ENCODE results near the gene ERN2.
A peak's percentile ranks its signal among the peaks of the same experiment; 100 is the strongest.

Gene ERN2

GRCh38 chr16:23716484-23716883 is 3.5 kb upstream of the ERN2 start:
- DNase-seq, result no peak

- no peak for DNase-seq
Observed at GRCh38 chr16:23711785-23712184, 1.2 kb downstream of the ERN2 start.

- no peak for DNase-seq
Observed at GRCh38 chr16:23710504-23710903, 2.5 kb downstream of the ERN2 start.

GRCh38 chr16:23710008-23710407 is 3.0 kb downstream of the ERN2 start:
- no peak for DNase-seq

- no peak for DNase-seq
Observed at GRCh38 chr16:23709536-23709935, 3.5 kb downstream of the ERN2 start.

GRCh38 chr16:23706439-23706838 is 6.6 kb downstream of the ERN2 start:
- DNase-seq, result no peak

GRCh38 chr16:23705517-23705902 is 7.5 kb downstream of the ERN2 start:
- no peak for DNase-seq

GRCh38 chr16:23704772-23705516 is 8.1 kb downstream of the ERN2 start:
- no peak for DNase-seq

GRCh38 chr16:23702951-23703350 is 10.1 kb downstream of the ERN2 start:
- no peak for DNase-seq

- DNase-seq, result no peak
Observed at GRCh38 chr16:23701045-23701444, 12.0 kb downstream of the ERN2 start.

- no peak for DNase-seq
Observed at GRCh38 chr16:23700509-23700908, 12.5 kb downstream of the ERN2 start.

- DNase-seq, result no peak
Observed at GRCh38 chr16:23700093-23700492, 12.9 kb downstream of the ERN2 start.

GRCh38 chr16:23699100-23699499 is 13.9 kb downstream of the ERN2 start:
- no peak for DNase-seq

- DNase-seq, result no peak
Observed at GRCh38 chr16:23695756-23696155, 17.3 kb downstream of the ERN2 start.

GRCh38 chr16:23694644-23695373 is 18.2 kb downstream of the ERN2 start:
- DNase-seq, result peak; percentile 53

GRCh38 chr16:23694265-23694643 is 18.8 kb downstream of the ERN2 start:
- no peak for DNase-seq

GRCh38 chr16:23692190-23692837 is 20.7 kb downstream of the ERN2 start:
- no peak for DNase-seq

GRCh38 chr16:23691483-23692189 is 21.4 kb downstream of the ERN2 start:
- DNase-seq, result no peak

- DNase-seq, result no peak
Observed at GRCh38 chr16:23690771-23691482, 22.1 kb downstream of the ERN2 start.

GRCh38 chr16:23689442-23690187 is 23.4 kb downstream of the ERN2 start:
- no peak for DNase-seq

- no peak for DNase-seq
Observed at GRCh38 chr16:23687034-23687808, 25.8 kb downstream of the ERN2 start.
